Epithelial cell of alveolus of lung (primary cell): ENCODE data around the gene THAP5. TPM values are rescaled to one million over a fixed set of nuclear protein-coding genes. Genes with fewer than 3 reads are reported as not detected.

Source experiments
- total RNA-seq: library from RNA; depleted of rRNA; stranded (reverse); fragments of >200 nt; gene quantifications from 2 replicates; pipeline ENCODE4 v1.2.1, GENCODE V29; 2015

Gene THAP5, protein sequence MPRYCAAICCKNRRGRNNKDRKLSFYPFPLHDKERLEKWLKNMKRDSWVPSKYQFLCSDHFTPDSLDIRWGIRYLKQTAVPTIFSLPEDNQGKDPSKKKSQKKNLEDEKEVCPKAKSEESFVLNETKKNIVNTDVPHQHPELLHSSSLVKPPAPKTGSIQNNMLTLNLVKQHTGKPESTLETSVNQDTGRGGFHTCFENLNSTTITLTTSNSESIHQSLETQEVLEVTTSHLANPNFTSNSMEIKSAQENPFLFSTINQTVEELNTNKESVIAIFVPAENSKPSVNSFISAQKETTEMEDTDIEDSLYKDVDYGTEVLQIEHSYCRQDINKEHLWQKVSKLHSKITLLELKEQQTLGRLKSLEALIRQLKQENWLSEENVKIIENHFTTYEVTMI
- total RNA-seq: 21.2 and 46.4 TPM in 2 replicates

DNA sequence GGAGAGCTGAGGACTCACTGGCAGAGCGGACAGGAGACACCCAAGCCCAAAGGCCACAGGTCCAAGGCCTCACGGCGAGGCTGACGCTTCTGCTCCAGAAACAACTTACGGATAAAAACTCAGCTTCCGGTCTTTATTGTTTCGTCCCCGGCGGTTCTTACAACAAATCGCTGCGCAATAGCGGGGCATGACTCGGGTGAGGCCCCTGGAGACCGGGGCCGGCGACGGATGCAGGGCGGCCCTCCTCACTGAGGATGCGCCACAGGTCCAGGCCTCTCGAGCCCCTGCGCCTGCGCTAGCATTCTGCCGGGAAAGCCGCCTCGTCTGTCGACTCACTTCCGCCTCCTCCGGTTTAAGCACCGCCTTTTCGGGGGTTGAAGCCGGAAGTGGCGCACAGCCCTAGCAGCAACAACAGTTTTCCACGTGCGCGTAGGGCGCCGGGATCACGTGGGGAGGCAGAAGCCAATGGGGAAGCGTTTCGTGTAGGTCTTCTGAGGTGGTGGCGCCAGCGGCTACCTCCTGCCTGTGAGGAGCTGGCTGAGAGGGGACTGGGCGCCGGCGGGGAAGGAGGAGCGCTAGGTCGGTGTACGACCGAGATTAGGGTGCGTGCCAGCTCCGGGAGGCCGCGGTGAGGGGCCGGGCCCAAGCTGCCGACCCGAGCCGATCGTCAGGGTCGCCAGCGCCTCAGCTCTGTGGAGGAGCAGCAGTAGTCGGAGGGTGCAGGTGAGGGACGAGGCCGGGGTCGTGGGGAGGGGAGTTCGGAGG lies at the start of gene THAP5, which contains the start of gene DNAJB9:
Gene THAP5, minus strand, starts transcription at position 326 of the 765 bp plus-strand sequence. Its CDS starts 137 bp downstream, at position 189.
Gene DNAJB9, plus strand, starts transcription at position 494 of the 765 bp plus-strand sequence. CDS start 1,853 bp downstream, outside the sequence.

DNA sequence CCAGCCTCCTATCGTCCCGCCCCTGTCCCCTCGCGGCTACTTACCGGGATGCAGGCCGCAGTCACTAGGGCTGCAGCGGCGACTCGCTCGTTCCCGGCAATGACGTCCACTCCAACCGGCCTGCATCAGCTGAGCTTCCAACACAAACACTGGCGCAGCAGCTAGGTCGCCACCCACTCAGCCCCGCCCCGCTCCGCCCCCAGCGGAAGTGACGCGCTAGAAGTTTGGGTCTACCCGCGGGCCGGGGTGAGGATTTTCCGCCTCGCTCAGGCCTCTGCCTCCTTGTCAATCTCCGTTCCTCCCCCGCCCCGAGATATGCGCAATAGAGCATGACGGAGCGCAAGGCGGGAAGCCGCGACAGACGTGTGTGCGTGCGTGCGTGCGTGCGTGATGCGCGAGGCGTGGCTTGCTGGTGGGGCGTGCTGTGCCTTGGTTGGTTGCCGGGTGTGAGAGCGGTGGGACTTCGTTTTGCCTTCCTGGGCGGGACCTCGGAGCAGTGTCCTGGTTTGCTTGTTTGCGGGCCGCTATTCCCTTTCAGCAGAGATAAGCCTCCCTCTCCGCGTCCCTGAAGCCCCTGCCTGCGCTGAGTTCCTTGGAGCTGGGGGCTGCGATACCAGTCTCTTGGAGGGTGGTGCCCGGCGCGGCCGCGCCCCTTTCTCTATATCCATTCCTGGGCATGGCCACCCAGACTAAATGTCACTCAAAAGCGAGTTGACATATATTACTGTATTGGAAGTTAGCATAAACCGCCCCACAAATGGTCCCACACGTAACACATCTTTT lies 43.3 kb downstream of the THAP5 start, which contains the start of gene PNPLA8:
Gene PNPLA8, minus strand, starts transcription at position 151 of the 783 bp plus-strand sequence. CDS start 10,644 bp downstream, outside the sequence.

Other genes starting within 250 kb of the THAP5 start
- 5.9 and 22.7 TPM in 2 replicates for gene NRCAM, start 113.3 kb downstream of the THAP5 start, total RNA-seq
- 19.9 and 22.6 TPM in 2 replicates for gene PNPLA8, start 43.6 kb downstream of the THAP5 start, total RNA-seq
- gene DNAJB9, start 168 bp upstream of the THAP5 start, total RNA-seq: 24.6 and 61.5 TPM in 2 replicates